ENCODE results near the gene NFIA. TPM values are rescaled to one million over a fixed set of nuclear protein-coding genes. Genes with fewer than 3 reads are reported as not detected.

The NFIA gene
- total and polyA plus RNA-seq, 2 of the 13 experiments (the other 11 are each of a cell fraction or from before 2014, with no cell fraction given) = 14.7 to 28.5 TPM

DNA sequence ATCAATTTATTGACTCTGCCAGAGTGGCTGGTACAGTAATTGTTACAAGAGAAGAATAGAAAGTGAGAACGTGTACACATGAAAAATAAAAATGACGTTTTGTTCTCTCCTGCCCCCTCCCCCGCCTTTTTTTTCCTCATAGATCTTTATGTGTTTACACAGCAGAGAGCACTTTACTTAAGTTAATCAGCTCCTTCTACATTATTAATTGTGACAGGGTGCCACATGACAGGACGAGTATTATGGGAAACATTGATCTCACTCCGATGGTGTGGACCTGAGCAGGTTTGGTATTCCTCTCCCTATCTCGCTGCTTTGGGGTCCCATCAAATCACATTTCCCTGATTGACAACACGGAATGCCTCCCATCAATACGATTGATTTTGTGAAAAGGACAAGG, 356.9 kb downstream of the NFIA start:
- no peak for ATAC-seq
- Histone ChIP-seq H3K36me3 (replicated peaks in 1 of 2; ENCODE audit: control insufficient read depth in 1 of 2, insufficient read depth in 2 of 2, low read length in 2 of 2) (peaks cover 8 to 63% of the 10 kb centered on the region in 2 experiments), H3K27ac (ENCODE audit: extremely low read length, insufficient read depth, low read length) (no peak overlapping the region), H3K4me1 (ENCODE audit: insufficient read depth, low read length) (peaks cover 29% of the 10 kb centered on the region), H2AFZ (ENCODE audit: low read length) (no peak overlapping the region), H3K4me3 (replicated peaks in 1 of 3; ENCODE audit: insufficient read depth in 1 of 3, low read depth in 2 of 3, low read length in 3 of 3) (no peak overlapping the region), H3K9me3 (ENCODE audit: low read length) (no peaks in the 10 kb centered on the region), H3K9ac (ENCODE audit: insufficient read depth, low read depth, low read length) (no peak overlapping the region), H3K4me2 (ENCODE audit: low read depth, low read length) (no peak overlapping the region), H4K20me1 (ENCODE audit: insufficient read depth, low read length) (no peaks in the 10 kb centered on the region), H3K79me2 (ENCODE audit: insufficient read depth, low read length) (no peaks in the 10 kb centered on the region), H3K27me3 (ENCODE audit: control insufficient read depth in 1 of 2, insufficient read depth in 2 of 2, low read length in 2 of 2) (no peaks in the 10 kb centered on the region)
- BruUV-seq (replicated peaks) = no TSS peak
- FAIRE-seq = no peak
- ChIA-PET POLR2A (no interaction called here), CTCF (ENCODE audit: low intra/inter-chr PET ratio, low total read pairs) (no interaction called here)
- WGBS (ENCODE audit: low lambda C conversion rate) = 96% methylated on average over 8 of the region's 8 CpGs
- in situ Hi-C loops (cut with HindIII; ENCODE audit: extremely low pct_ligation_motif_present, low pct_unique_long_range_greater_than_20kb) (no loop called here), intact Hi-C loops (cut with micrococcal nuclease; ENCODE audit: unreplicated experiment) (no loop called here)
- no peak for DNase-seq (ENCODE audit: low spot score)
- no peak for TF ChIP-seq KLF11 (CRISPR knock-in tag; IDR thresholded peaks at IDR 0.05)
- TF ChIP-seq, protein P1, sequence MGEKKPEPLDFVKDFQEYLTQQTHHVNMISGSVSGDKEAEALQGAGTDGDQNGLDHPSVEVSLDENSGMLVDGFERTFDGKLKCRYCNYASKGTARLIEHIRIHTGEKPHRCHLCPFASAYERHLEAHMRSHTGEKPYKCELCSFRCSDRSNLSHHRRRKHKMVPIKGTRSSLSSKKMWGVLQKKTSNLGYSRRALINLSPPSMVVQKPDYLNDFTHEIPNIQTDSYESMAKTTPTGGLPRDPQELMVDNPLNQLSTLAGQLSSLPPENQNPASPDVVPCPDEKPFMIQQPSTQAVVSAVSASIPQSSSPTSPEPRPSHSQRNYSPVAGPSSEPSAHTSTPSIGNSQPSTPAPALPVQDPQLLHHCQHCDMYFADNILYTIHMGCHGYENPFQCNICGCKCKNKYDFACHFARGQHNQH (CRISPR knock-in tag; IDR thresholded peaks at IDR 0.05) = no peak
- TF ChIP-seq, protein P2, sequence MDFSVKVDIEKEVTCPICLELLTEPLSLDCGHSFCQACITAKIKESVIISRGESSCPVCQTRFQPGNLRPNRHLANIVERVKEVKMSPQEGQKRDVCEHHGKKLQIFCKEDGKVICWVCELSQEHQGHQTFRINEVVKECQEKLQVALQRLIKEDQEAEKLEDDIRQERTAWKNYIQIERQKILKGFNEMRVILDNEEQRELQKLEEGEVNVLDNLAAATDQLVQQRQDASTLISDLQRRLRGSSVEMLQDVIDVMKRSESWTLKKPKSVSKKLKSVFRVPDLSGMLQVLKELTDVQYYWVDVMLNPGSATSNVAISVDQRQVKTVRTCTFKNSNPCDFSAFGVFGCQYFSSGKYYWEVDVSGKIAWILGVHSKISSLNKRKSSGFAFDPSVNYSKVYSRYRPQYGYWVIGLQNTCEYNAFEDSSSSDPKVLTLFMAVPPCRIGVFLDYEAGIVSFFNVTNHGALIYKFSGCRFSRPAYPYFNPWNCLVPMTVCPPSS (IDR thresholded peaks at IDR 0.05) = no peak
- TF ChIP-seq GTF2F1 (IDR thresholded peaks at IDR 0.05; ENCODE audit: low read length) = no peak
- no peak for TF ChIP-seq ZNF724P (CRISPR knock-in tag; IDR thresholded peaks at IDR 0.05; ENCODE audit: borderline replicate concordance)
- TF ChIP-seq NR2F6 (IDR thresholded peaks at IDR 0.05) = no peak
- TF ChIP-seq NR2F6 (CRISPR knock-in tag; IDR thresholded peaks at IDR 0.05) = no peak
- TF ChIP-seq ARNT (IDR thresholded peaks at IDR 0.05) = no peak
- no peak for TF ChIP-seq KDM5A (IDR thresholded peaks at IDR 0.05; ENCODE audit: borderline replicate concordance, low read length)
